NCI-H1105 treated with DMSO at 0.1 percent for 48 hours (cell line): ENCODE data around the gene SLC1A7.

Source experiments
- DNase-seq: peaks from one replicate; lab custom pipeline; 2025; lab: John Stamatoyannopoulos, UW

SLC1A7 gene

GRCh38 chr1:53075761-53076163 is 66.7 kb downstream of the SLC1A7 start:
- DNase-seq, result no peak

GRCh38 chr1:53075206-53075605 is 67.2 kb downstream of the SLC1A7 start:
- no peak for DNase-seq

GRCh38 chr1:53074313-53075154 is 67.9 kb downstream of the SLC1A7 start:
- DNase-seq, result no peak

GRCh38 chr1:53073868-53074311 is 68.5 kb downstream of the SLC1A7 start:
- no peak for DNase-seq

- no peak for DNase-seq
Measured at GRCh38 chr1:53073287-53073686, 69.2 kb downstream of the SLC1A7 start.

GRCh38 chr1:53071915-53072314 is 70.5 kb downstream of the SLC1A7 start:
- no peak for DNase-seq

- no peak for DNase-seq
Measured at GRCh38 chr1:53071167-53071865, 71.1 kb downstream of the SLC1A7 start.

GRCh38 chr1:53070621-53071020 is 71.8 kb downstream of the SLC1A7 start:
- no peak for DNase-seq

- DNase-seq, result no peak
Measured at GRCh38 chr1:53069663-53070327, 72.6 kb downstream of the SLC1A7 start.

GRCh38 chr1:53069265-53069662 is 73.2 kb downstream of the SLC1A7 start:
- no peak for DNase-seq

- no peak for DNase-seq
Measured at GRCh38 chr1:53068314-53069099, 73.9 kb downstream of the SLC1A7 start.

GRCh38 chr1:53067886-53068285 is 74.6 kb downstream of the SLC1A7 start:
- no peak for DNase-seq

- DNase-seq, result no peak
Measured at GRCh38 chr1:53066891-53067738, 75.3 kb downstream of the SLC1A7 start.

GRCh38 chr1:53066488-53066887 is 76.0 kb downstream of the SLC1A7 start:
- DNase-seq, result no peak

GRCh38 chr1:53065391-53065790 is 77.0 kb downstream of the SLC1A7 start:
- DNase-seq, result no peak

- no peak for DNase-seq
Measured at GRCh38 chr1:53063744-53064515, 78.5 kb downstream of the SLC1A7 start.

- DNase-seq, result no peak
Measured at GRCh38 chr1:53062708-53063591, 79.5 kb downstream of the SLC1A7 start.

- no peak for DNase-seq
Measured at GRCh38 chr1:53061859-53062707, 80.4 kb downstream of the SLC1A7 start, which contains the start of gene PODN. Gene PODN (plus strand): TSS chr1:53062213. CDS start chr1:53069856, 7,643 bp downstream.
